Smooth muscle cell (in vitro differentiated cells): ENCODE results near the gene EIF3L. TPM values are rescaled to one million over a fixed set of nuclear protein-coding genes. Genes with fewer than 3 reads are reported as not detected.

Source experiments
- DNase-seq: peaks from one replicate; lab custom pipeline; 2025; ENCODE audit not compliant: unreplicated experiment; lab: John Stamatoyannopoulos, UW
- H2AFZ ChIP-seq: fragments of 200-600 bp; sonication (generic); 2 replicates; pipeline ENCODE4 v1.6.0; 2016; ENCODE audit warnings: antibody characterized with exemption, low read depth, mild to moderate bottlenecking
- H3F3A ChIP-seq: fragments of 200-600 bp; sonication (generic); 2 replicates; pipeline ENCODE4 v1.6.0; 2017; ENCODE audit warnings: antibody characterized with exemption, low read depth
- H3K27ac ChIP-seq: fragments of 200-600 bp; sonication (generic); 2 replicates; pipeline ENCODE4 v1.5.1; 2016; ENCODE audit warnings: low read depth, mild to moderate bottlenecking
- H3K27me3 ChIP-seq: fragments of 200-600 bp; sonication (generic); 2 replicates; pipeline ENCODE4 v1.6.1; 2016; ENCODE audit warnings: low read depth, mild to moderate bottlenecking
- H3K36me3 ChIP-seq: fragments of 200-600 bp; sonication (generic); 2 replicates; pipeline ENCODE4 v1.5.1; 2016; ENCODE audit warnings: low read depth
- H3K4me1 ChIP-seq: fragments of 200-600 bp; sonication (generic); 2 replicates; pipeline ENCODE4 v1.5.1; 2016; ENCODE audit warnings: low read depth
- H3K4me2 ChIP-seq: fragments of 200-600 bp; sonication (generic); 2 replicates; pipeline ENCODE4 v1.6.0; 2016; ENCODE audit warnings: mild to moderate bottlenecking
- H3K4me3 ChIP-seq: fragments of 200-600 bp; sonication (generic); 2 replicates; pipeline ENCODE4 v1.5.1; 2016; ENCODE audit warnings: mild to moderate bottlenecking
- H3K79me2 ChIP-seq: fragments of 200-600 bp; sonication (generic); 2 replicates; pipeline ENCODE4 v1.6.0; 2016; ENCODE audit warnings: low read depth, mild to moderate bottlenecking
- H3K9ac ChIP-seq: fragments of 200-600 bp; sonication (generic); 2 replicates; pipeline ENCODE4 v1.6.0; 2016; ENCODE audit warnings: low read depth
- H3K9me3 ChIP-seq: fragments of 200-600 bp; sonication (generic); replicated peaks from 2 replicates; pipeline ENCODE4 v1.5.1; 2016; ENCODE audit warnings: low read depth
- H4K20me1 ChIP-seq: fragments of 200-600 bp; sonication (generic); 2 replicates; pipeline ENCODE4 v1.6.0; 2016; ENCODE audit warnings: low read depth
- CTCF ChIP-seq: fragments of 200-600 bp; sonication (generic); IDR thresholded peaks from 2 replicates; pipeline ENCODE4 v1.5.1; 2017; ENCODE audit warnings: borderline replicate concordance, mild to moderate bottlenecking, antibody characterized with exemption; ENCODE audit not compliant: insufficient read depth, poor library complexity, severe bottlenecking
- WGBS: methylation state at CpG from one replicate; pipeline ENCODE4 v1.1.7; 2016; ENCODE audit warnings: low lambda C conversion rate; 5-methylcytosine and 5-hydroxymethylcytosine counted together
- polyA plus RNA-seq: library from polyadenylated mRNA; unstranded; fragments of >200 nt; fragmentation: Nextera tagmentation; extraction: Ambion mirVana; gene quantifications from 2 replicates; pipeline ENCODE4 v1.2.1, GENCODE V29; 2016
- total RNA-seq: library from RNA; depleted of rRNA; stranded (reverse); fragments of >200 nt; gene quantifications from 2 replicates; pipeline ENCODE4 v1.2.3, GENCODE V29; 2014

The EIF3L gene
- total and polyA plus RNA-seq, 2 experiments from 2014 or later: 182 to 274 TPM

GRCh38 chr22:37816543-37817180, 32.6 kb upstream of the EIF3L start:
- no peak for DNase-seq

GRCh38 chr22:37817705-37818408, 31.4 kb upstream of the EIF3L start:
- Histone ChIP-seq H3F3A (no peaks in the 10 kb centered on the region), H4K20me1 (no peaks in the 10 kb centered on the region), H3K4me3 (peak overlapping the region; percentile 48), H2AFZ (peak overlapping the region; percentile 69), H3K27ac (peak overlapping the region; percentile 70), H3K4me1 (peaks cover 7% of the 10 kb centered on the region), H3K36me3 (no peaks in the 10 kb centered on the region), H3K9me3 (no peaks in the 10 kb centered on the region), H3K27me3 (peaks cover 34% of the 10 kb centered on the region), H3K9ac (peak overlapping the region; percentile 77), H3K4me2 (peak overlapping the region; percentile 87), H3K79me2 (no peaks in the 10 kb centered on the region)
- TF ChIP-seq CTCF: peak; percentile 82
- 2% methylated on average over 29 of the region's 29 CpGs for WGBS
- DNase-seq: peak; percentile 78

More at GRCh38 chr22:37816543-37817180, 32.6 kb upstream of the EIF3L start:
- no peak overlapping the region for H3K9ac ChIP-seq
- no peak overlapping the region for H3K4me2 ChIP-seq
- H3K79me2 ChIP-seq: no peaks in the 10 kb centered on the region
- no peaks in the 10 kb centered on the region for H4K20me1 ChIP-seq
- peaks cover 7% of the 10 kb centered on the region for H3K4me1 ChIP-seq
- no peak overlapping the region for H2AFZ ChIP-seq
- WGBS: 94% methylated on average over 23 of the region's 23 CpGs
- H3F3A ChIP-seq: no peaks in the 10 kb centered on the region
- no peak for TF ChIP-seq CTCF
- H3K4me3 ChIP-seq: no peak overlapping the region
- H3K27me3 ChIP-seq: peaks cover 22% of the 10 kb centered on the region
- H3K9me3 ChIP-seq: no peaks in the 10 kb centered on the region
- H3K27ac ChIP-seq: no peak overlapping the region
- no peaks in the 10 kb centered on the region for H3K36me3 ChIP-seq

GRCh38 chr22:37818409-37819104, 30.7 kb upstream of the EIF3L start:
- Histone ChIP-seq H3K27ac (no peak overlapping the region), H3K4me3 (peak overlapping the region; percentile 48), H3K36me3 (no peaks in the 10 kb centered on the region), H3K79me2 (no peaks in the 10 kb centered on the region), H3F3A (no peaks in the 10 kb centered on the region), H3K4me2 (peak overlapping the region; percentile 87), H4K20me1 (no peaks in the 10 kb centered on the region), H3K4me1 (peaks cover 7% of the 10 kb centered on the region), H2AFZ (no peak overlapping the region), H3K9ac (no peak overlapping the region), H3K27me3 (peaks cover 41% of the 10 kb centered on the region), H3K9me3 (no peaks in the 10 kb centered on the region)
- DNase-seq: peak; percentile 43
- peak; percentile 9 for TF ChIP-seq CTCF
- WGBS: 5% methylated on average over 68 of the region's 68 CpGs
